Heart right ventricle (tissue), 16 donors: ENCODE results near the gene STK38L. TPM values are rescaled to one million over a fixed set of nuclear protein-coding genes. Genes with fewer than 3 reads are reported as not detected.
A peak's percentile ranks its signal among the peaks of the same experiment; 100 is the strongest.

Source experiments
- ATAC-seq, 8 donors: fragments of 200-7000 bp; cut with Tn5 transposase; one replicate each; pipeline ENCODE4 v1.9.1; 2020; ENCODE audit warnings: mild to moderate bottlenecking in 8 of 8, moderate library complexity in 8 of 8, moderate number of reproducible peaks in 1 of 8
- DNase-seq, 2 donors: peaks; one replicate each; pipeline ENCODE4 v3.0.0-alpha.2; 2020
- H3K27ac ChIP-seq, 10 donors: fragments of 200-600 bp; sonication (generic) in 2 of 10; one replicate each; pipeline versions ENCODE4 v1.5.0 to v1.8.0; 2020 to 2022; ENCODE audit warnings: mild to moderate bottlenecking in 3 of 10
- H3K27me3 ChIP-seq, 7 donors: fragments of 200-600 bp; one replicate each; pipeline ENCODE4 v1.8.0; 2021 to 2022; ENCODE audit warnings: mild to moderate bottlenecking in 2 of 7
- H3K36me3 ChIP-seq, 9 donors: fragments of 200-600 bp; sonication (generic) in 1 of 9; one replicate each; pipeline versions ENCODE4 v1.5.0 to v1.8.0; 2020 to 2022; ENCODE audit warnings: mild to moderate bottlenecking in 2 of 9
- H3K4me1 ChIP-seq, 9 donors: fragments of 200-600 bp; sonication (generic) in 1 of 9; one replicate each; pipeline versions ENCODE4 v1.5.0 to v1.8.0; 2020 to 2022; ENCODE audit warnings: mild to moderate bottlenecking in 4 of 9
- H3K4me3 ChIP-seq, 10 donors: fragments of 200-600 bp; sonication (generic) in 2 of 10; one replicate each; pipeline versions ENCODE4 v1.5.0 to v1.8.0; 2020 to 2022; ENCODE audit warnings: mild to moderate bottlenecking in 7 of 10, moderate library complexity in 2 of 10
- H3K9me3 ChIP-seq, 11 donors: fragments of 200-600 bp in 10 of 11; sonication (generic) in 2 of 11; one replicate each; pipeline versions ENCODE4 v1.5.0 to v1.8.0; 2013 to 2022; ENCODE audit warnings: mild to moderate bottlenecking in 2 of 11, control low read depth in 1 of 11, moderate library complexity in 1 of 11
- WGBS, 2 donors: extraction: QIAGEN DNeasy Blood & Tissue Kit; methylation state at CpG; one replicate each; pipeline ENCODE4 v1.1.7; 2013; ENCODE audit warnings: inconsistent platforms in 1 of 2; 5-methylcytosine and 5-hydroxymethylcytosine counted together
- intact Hi-C, 10 donors: fragments of 100-400 bp; cut with DNase I; formaldehyde crosslinking; loops; one replicate each; pipeline versions ENCODE4 v1.11.1 to v1.14.2; 2022
- polyA plus RNA-seq, 2 donors: library from polyadenylated mRNA; stranded (reverse); fragments of 200-250 nt; gene quantifications; one replicate each; pipeline ENCODE4 v1.2.3, GENCODE V29; 2013
- total RNA-seq, 10 donors: library from RNA; stranded (reverse); fragmentation: NEBNext Ultra II Directional in 3 of 10; extraction: Animal tissue kit (Norgen Biotek cat#: 25700) in 3 of 10; gene quantifications; one replicate each; pipeline versions ENCODE4 v1.2.1 to v1.2.4, GENCODE V29; 2021 to 2023
- TF ChIP-seq, protein P1 (sequence below), 9 donors: fragments of 200-600 bp; sonication (generic) in 2 of 9; IDR thresholded peaks; one replicate each; pipeline versions ENCODE4 v1.5.0 to v1.8.0; 2021 to 2022; ENCODE audit warnings: antibody characterized with exemption in 9 of 9, mild to moderate bottlenecking in 5 of 9, moderate library complexity in 1 of 9
- donor health status: Arrhythmogenic right ventricular cardiomyopathy.
- donor health status: ischemic (EF 13 %, LVEDD 7.1; RV severe dilation, severe dysfunction).
- donor health status: healthy with polysubstance abuse.
- donor health status: DM: no; HTN: yes; CAD: no.
- donor health status: DM: no; HTN: no; CAD: no.
- donor health status: ischemic (EF 25% LVEDD 6.9; RV normal size, moderate dysfunction).
- donor health status: ischemic (EF 25% LVEDD 5.7; RV mildly dilated, moderate dysfunction).
- donor health status: healthy.
- donor health status: DM: yes; HTN: yes; CAD: no.
- donor health status: Ischemic cardiomyopathy.
- donor health status: ischemic (EF 35%, LVEDD 5.7; RV mildly dilated, moderate dysfunction).
- donor health status: nonischemic (EF 11% LVEDD 7.7; RV severe dilation, severe dysfunction).
- donor health status: DM: yes; HTN: yes; CAD: no.
- donor health status: PGD.
- donor health status: ischemic (EF 29% LVEDD 5.4; RV normal size, mild dysfunction).
- donor health status: nonischemic (EF 23%, LVEDD 6.1; RV moderate dilation, normal function).

Gene STK38L
- total and polyA plus RNA-seq, 12 donors = 9.5 to 165 (median 82.5) TPM

DNA sequence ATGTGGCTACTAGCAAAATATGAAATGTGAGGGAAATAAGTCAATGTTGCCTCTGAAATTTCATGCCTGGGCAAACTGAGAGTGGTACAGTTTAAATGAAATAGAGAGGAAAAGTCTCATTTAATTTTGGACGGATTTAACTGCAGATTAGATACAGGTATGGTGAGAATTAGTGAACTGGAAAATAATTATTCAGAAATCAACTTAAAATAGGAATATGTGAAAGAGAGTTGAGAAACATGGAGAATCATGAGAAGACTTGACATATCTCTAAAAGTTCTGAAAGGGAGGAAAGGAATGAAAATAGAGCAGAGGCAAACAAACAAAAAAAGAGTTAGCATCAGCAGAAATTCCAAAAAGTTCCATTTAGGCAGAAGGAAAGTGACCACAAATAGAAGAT is 55.0 kb downstream of the STK38L start:
- DNase-seq (no peak), ATAC-seq (no peak)
- TF ChIP-seq, protein P1, sequence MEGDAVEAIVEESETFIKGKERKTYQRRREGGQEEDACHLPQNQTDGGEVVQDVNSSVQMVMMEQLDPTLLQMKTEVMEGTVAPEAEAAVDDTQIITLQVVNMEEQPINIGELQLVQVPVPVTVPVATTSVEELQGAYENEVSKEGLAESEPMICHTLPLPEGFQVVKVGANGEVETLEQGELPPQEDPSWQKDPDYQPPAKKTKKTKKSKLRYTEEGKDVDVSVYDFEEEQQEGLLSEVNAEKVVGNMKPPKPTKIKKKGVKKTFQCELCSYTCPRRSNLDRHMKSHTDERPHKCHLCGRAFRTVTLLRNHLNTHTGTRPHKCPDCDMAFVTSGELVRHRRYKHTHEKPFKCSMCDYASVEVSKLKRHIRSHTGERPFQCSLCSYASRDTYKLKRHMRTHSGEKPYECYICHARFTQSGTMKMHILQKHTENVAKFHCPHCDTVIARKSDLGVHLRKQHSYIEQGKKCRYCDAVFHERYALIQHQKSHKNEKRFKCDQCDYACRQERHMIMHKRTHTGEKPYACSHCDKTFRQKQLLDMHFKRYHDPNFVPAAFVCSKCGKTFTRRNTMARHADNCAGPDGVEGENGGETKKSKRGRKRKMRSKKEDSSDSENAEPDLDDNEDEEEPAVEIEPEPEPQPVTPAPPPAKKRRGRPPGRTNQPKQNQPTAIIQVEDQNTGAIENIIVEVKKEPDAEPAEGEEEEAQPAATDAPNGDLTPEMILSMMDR (IDR thresholded peaks at IDR 0.05) = no peak
- 95 to 100% methylated on average over 1 of the region's 1 CpG for WGBS, 2 donors
- Histone ChIP-seq H3K27ac (peak overlapping the region in 3 of 10 donors; percentile 6 to 45 (median 6)), H3K9me3 (no peaks in the 10 kb centered on the region), H3K4me1 (peaks cover 0 to 69% (median 36%) of the 10 kb centered on the region in 9 donors), H3K36me3 (peaks cover 0 to 73% (median 28%) of the 10 kb centered on the region in 9 donors), H3K4me3 (no peak overlapping the region), H3K27me3 (no peaks in the 10 kb centered on the region)
- intact Hi-C loops = loop anchor here in 4 of 10 donors (5.0 to 10.0 kb wide), 3 partner anchors 52 to 364 kb away; partner anchors contain the start of genes STK38L (in 2 of the 4), FGFR1OP2 (in 1 of the 4) and INTS13 (in 1 of the 4)

DNA sequence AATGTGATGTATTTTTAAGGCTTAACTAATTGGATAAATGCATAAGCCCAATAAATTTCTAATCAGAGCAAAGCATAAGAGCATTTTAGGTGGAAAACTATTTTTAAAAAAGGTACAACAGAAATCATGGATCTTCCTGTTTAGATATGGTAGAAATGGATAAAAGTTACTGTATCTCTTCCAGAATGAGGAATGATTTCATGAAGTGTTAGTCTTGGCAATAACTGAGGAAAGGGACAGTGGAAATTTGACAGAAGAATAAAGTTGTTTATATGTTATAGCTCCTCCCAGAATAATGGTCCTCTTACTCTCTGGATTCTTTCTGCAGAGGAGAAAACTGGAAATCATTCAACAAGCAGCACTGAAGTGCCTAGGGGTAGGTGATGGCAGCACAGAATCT is 56.1 kb downstream of the STK38L start:
- Histone ChIP-seq H3K4me3 (no peak overlapping the region), H3K9me3 (no peaks in the 10 kb centered on the region), H3K36me3 (peaks cover 0 to 79% (median 28%) of the 10 kb centered on the region in 9 donors), H3K27ac (peak overlapping the region in 1 of 10 donors; percentile 48), H3K27me3 (no peaks in the 10 kb centered on the region), H3K4me1 (peaks cover 0 to 65% (median 31%) of the 10 kb centered on the region in 9 donors)
- DNase-seq (no peak), ATAC-seq (no peak)
- TF ChIP-seq, protein P1 (IDR thresholded peaks at IDR 0.05) = no peak
- intact Hi-C loops = loop anchor here in 5 of 10 donors (5.0 to 10.0 kb wide), 4 partner anchors 155 to 445 kb away; partner anchors contain the start of genes FGFR1OP2 (in 2 of the 5) and INTS13 (in 2 of the 5)

DNA sequence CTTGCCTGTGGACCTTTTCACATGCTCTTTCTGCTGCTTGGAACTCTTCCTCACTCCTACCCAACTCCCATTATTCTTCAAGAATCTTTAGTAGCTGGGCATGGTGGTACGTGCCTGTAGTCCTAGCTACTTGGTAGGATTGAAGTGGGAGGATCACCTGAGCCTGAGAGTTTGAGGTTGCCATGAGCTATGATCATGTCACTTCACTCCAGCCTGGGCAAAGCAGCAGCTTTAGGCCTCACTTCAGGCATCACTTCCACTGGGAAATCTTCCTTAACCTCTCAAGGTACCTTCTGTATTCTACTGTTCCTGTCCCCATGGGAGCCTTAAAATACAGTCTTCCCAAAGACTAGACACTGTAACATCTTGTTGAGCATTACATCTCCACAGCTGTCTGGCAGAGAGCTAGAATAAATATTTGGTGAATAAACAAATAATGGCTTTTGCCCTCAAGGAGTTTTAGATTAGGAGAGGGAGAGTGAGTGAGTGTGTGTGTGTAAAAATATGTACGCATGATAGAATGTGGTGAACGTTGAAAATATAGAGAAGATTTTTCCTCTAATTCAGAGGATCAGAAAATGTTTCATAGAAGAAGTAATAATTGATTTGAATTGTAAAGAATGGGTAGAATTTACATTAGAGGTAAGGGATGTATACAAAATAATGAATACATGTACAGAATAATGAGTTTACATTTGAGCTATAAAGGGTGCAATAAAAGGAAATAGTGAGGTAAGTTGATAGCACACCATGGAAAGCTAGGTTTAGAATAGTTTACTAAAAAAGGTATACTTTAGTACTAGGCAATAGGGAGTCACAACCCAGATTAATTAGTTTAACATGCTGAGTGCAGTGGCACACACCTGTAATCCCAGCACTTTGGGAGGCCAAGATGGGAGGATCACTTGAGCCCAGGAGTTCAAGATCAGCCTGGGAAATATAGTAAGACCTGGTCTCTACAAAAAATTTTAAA is 59.3 kb downstream of the STK38L start:
- ATAC-seq = peak in 5 of 8 donors; percentile 33 to 44 (median 41)
- intact Hi-C loops = loop anchor here in 6 of 10 donors (2.0 to 10.0 kb wide), 6 partner anchors 59 to 449 kb away; partner anchors contain the start of genes FGFR1OP2 (in 2 of the 6), INTS13 (in 2 of the 6), TM7SF3 (in 2 of the 6) and STK38L (in 1 of the 6)
- H3K27ac ChIP-seq = peak overlapping the region in 2 of 10 donors; percentile 11 to 34

More for the DNA sequence above, 59.3 kb downstream of the STK38L start:
- Histone ChIP-seq H3K4me3 (no peak overlapping the region), H3K36me3 (peaks cover 0 to 89% (median 32%) of the 10 kb centered on the region in 9 donors), H3K4me1 (peaks cover 0 to 46% (median 6%) of the 10 kb centered on the region in 9 donors), H3K9me3 (no peaks in the 10 kb centered on the region), H3K27me3 (no peaks in the 10 kb centered on the region)
- TF ChIP-seq, protein P1 (IDR thresholded peaks at IDR 0.05) = no peak
- DNase-seq = no peak
- WGBS, 2 donors = 72 to 80% methylated on average over 3 of the region's 3 CpGs
